Loucy (cell line): ENCODE measurements around the gene RNF32.

Source experiments
- H2AFZ ChIP-seq: fragments of 200-600 bp; sonication (generic); 2 replicates; pipeline ENCODE4 v1.6.0; 2016; ENCODE audit warnings: antibody characterized with exemption, mild to moderate bottlenecking, low read length, moderate library complexity
- H3F3A ChIP-seq: fragments of 200-600 bp; 2 replicates; pipeline ENCODE4 v1.6.0; 2016; ENCODE audit warnings: antibody characterized with exemption, low read depth, mild to moderate bottlenecking
- H3K27me3 ChIP-seq: fragments of 200-600 bp; sonication (generic); 2 replicates; pipeline ENCODE4 v1.6.1; 2014; ENCODE audit warnings: low read length, mild to moderate bottlenecking; ENCODE audit not compliant: insufficient read depth, poor library complexity, severe bottlenecking
- H3K36me3 ChIP-seq: fragments of 200-600 bp; sonication (generic); 2 replicates; pipeline ENCODE4 v1.6.1; 2016; ENCODE audit warnings: low read length; ENCODE audit not compliant: insufficient read depth
- H3K4me1 ChIP-seq: fragments of 200-600 bp; sonication (generic); 2 replicates; pipeline ENCODE4 v1.5.1; 2014; ENCODE audit warnings: low read length, mild to moderate bottlenecking; ENCODE audit not compliant: insufficient read depth, poor library complexity, severe bottlenecking
- H3K4me2 ChIP-seq: fragments of 200-600 bp; sonication (generic); 2 replicates; pipeline ENCODE4 v1.6.0; 2014; ENCODE audit warnings: antibody characterized with exemption, low read length, low read depth, mild to moderate bottlenecking; ENCODE audit not compliant: poor library complexity, severe bottlenecking
- H3K4me3 ChIP-seq: fragments of 200-600 bp; sonication (generic); 2 replicates; pipeline ENCODE4 v1.5.1; 2014; ENCODE audit warnings: low read length, mild to moderate bottlenecking, mixed read lengths; ENCODE audit not compliant: poor library complexity, severe bottlenecking
- H3K79me2 ChIP-seq: fragments of 200-600 bp; sonication (generic); 2 replicates; pipeline ENCODE4 v1.6.1; 2014; ENCODE audit warnings: low read length; ENCODE audit not compliant: insufficient read depth
- H3K9ac ChIP-seq: fragments of 200-600 bp; sonication (generic); 2 replicates; pipeline ENCODE4 v1.6.0; 2014; ENCODE audit warnings: mild to moderate bottlenecking, low read depth, low read length, moderate library complexity; ENCODE audit not compliant: poor library complexity, severe bottlenecking
- H3K9me2 ChIP-seq: fragments of 200-600 bp; sonication (generic); replicated peaks from 2 replicates; pipeline ENCODE4 v1.6.1; 2016; ENCODE audit warnings: low read depth, low read length, mixed read lengths
- H3K9me3 ChIP-seq: fragments of 200-600 bp; sonication (generic); 2 replicates; pipeline ENCODE4 v1.6.1; 2014; ENCODE audit warnings: mild to moderate bottlenecking, antibody characterized with exemption, low read length, low read depth; ENCODE audit not compliant: insufficient read depth
- H4K20me1 ChIP-seq: fragments of 200-600 bp; sonication (generic); 2 replicates; pipeline ENCODE4 v1.6.0; 2014; ENCODE audit warnings: antibody characterized with exemption, low read length, mild to moderate bottlenecking; ENCODE audit not compliant: insufficient read depth, poor library complexity, severe bottlenecking
- EZH2phosphoT487 ChIP-seq: fragments of 200-600 bp; IDR thresholded peaks from 2 replicates; pipeline ENCODE4 v1.6.1; 2018; ENCODE audit warnings: antibody characterized with exemption, mild to moderate bottlenecking, moderate library complexity, borderline replicate concordance
- TF ChIP-seq, protein P1 (sequence below): fragments of 200-600 bp; sonication (generic); conservative IDR thresholded peaks from 2 replicates; pipeline ENCODE4 v1.5.1; 2014; ENCODE audit warnings: mild to moderate bottlenecking, antibody characterized with exemption, low read length

Gene RNF32

DNA sequence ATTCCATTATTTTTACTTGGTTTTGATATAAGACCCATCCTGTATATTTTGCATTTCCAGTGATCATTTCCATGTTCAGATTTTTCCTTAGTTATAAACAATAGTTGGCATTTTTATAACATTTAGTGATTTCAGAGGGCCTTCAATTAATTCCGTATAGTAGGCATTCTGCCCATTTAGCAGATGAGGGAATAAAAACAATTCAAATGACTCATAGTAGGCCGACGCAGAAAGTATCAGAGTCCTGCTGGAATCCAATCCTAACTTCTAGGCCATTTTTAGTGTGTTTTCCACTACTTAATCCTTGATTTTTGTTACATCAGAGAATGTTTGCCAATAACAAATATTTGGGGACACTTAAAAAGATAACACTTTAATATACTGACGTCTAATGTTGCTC lies 15.4 kb downstream of the RNF32 start:
- no peak overlapping the region for H3K4me3 ChIP-seq
- H3K79me2 ChIP-seq = no peaks in the 10 kb centered on the region
- no peaks in the 10 kb centered on the region for H3K9me3 ChIP-seq
- H3K36me3 ChIP-seq = no peaks in the 10 kb centered on the region
- H2AFZ ChIP-seq = no peak overlapping the region
- no peak overlapping the region for H3K9ac ChIP-seq
- TF ChIP-seq, protein P1, sequence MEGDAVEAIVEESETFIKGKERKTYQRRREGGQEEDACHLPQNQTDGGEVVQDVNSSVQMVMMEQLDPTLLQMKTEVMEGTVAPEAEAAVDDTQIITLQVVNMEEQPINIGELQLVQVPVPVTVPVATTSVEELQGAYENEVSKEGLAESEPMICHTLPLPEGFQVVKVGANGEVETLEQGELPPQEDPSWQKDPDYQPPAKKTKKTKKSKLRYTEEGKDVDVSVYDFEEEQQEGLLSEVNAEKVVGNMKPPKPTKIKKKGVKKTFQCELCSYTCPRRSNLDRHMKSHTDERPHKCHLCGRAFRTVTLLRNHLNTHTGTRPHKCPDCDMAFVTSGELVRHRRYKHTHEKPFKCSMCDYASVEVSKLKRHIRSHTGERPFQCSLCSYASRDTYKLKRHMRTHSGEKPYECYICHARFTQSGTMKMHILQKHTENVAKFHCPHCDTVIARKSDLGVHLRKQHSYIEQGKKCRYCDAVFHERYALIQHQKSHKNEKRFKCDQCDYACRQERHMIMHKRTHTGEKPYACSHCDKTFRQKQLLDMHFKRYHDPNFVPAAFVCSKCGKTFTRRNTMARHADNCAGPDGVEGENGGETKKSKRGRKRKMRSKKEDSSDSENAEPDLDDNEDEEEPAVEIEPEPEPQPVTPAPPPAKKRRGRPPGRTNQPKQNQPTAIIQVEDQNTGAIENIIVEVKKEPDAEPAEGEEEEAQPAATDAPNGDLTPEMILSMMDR = no peak
- no peak for TF ChIP-seq EZH2phosphoT487
- no peak overlapping the region for H3K4me2 ChIP-seq
- no peaks in the 10 kb centered on the region for H3K9me2 ChIP-seq
- H4K20me1 ChIP-seq = no peaks in the 10 kb centered on the region
- H3K27me3 ChIP-seq = no peaks in the 10 kb centered on the region
- H3K4me1 ChIP-seq = no peaks in the 10 kb centered on the region
- H3F3A ChIP-seq = no peaks in the 10 kb centered on the region

DNA sequence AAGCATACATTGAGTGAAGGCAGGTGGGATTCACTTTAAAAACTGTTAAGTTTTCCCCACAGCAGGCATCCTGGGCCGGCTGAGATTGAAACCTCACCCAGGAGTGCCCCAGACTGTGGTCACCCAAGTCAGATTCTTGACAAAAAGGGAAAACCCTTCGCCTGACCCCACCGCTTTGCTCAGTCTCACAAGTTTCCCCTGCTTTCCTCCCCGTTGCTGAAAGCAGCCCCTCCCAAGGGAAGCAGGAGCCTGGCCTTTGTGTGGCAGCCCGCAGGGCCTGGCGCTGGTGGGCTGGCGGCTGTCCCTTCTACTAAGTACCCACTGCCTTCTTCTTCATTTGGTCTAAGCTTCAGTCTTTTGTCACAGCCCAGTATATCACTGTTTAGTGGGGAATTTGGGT lies 16.0 kb downstream of the RNF32 start:
- H4K20me1 ChIP-seq = no peaks in the 10 kb centered on the region
- H2AFZ ChIP-seq = no peak overlapping the region
- no peak overlapping the region for H3K4me3 ChIP-seq
- H3K36me3 ChIP-seq = no peaks in the 10 kb centered on the region
- no peak overlapping the region for H3K4me2 ChIP-seq
- no peaks in the 10 kb centered on the region for H3K79me2 ChIP-seq
- H3F3A ChIP-seq = no peaks in the 10 kb centered on the region
- H3K9me3 ChIP-seq = no peaks in the 10 kb centered on the region
- H3K9me2 ChIP-seq = no peaks in the 10 kb centered on the region
- no peaks in the 10 kb centered on the region for H3K27me3 ChIP-seq
- TF ChIP-seq, protein P1 = no peak
- TF ChIP-seq EZH2phosphoT487 = no peak
- no peak overlapping the region for H3K9ac ChIP-seq
- H3K4me1 ChIP-seq = no peaks in the 10 kb centered on the region

DNA sequence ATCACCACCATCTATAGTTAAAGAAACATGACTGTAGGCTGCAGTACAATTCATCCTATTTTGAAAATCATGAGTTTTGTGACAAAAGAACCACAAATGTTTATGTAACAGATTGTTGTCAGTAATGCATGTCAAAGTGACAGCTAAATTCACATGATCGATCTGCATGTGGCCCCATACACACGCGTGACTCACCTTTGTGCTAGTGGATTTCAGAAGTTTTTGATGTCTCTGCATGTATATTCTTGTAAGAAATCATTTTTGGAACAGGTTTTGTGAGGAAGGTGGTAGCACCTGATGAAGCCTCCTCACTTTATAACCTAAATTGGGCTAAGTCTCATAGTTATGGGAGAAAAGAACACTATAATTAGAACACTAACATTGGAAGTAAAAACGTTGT lies 17.1 kb downstream of the RNF32 start:
- Histone ChIP-seq H3K27me3 (no peaks in the 10 kb centered on the region), H3K9me2 (no peaks in the 10 kb centered on the region), H3K79me2 (no peaks in the 10 kb centered on the region), H3F3A (no peaks in the 10 kb centered on the region), H3K36me3 (no peaks in the 10 kb centered on the region), H2AFZ (no peak overlapping the region), H3K9ac (no peak overlapping the region), H3K4me1 (no peaks in the 10 kb centered on the region), H3K4me2 (no peak overlapping the region), H3K4me3 (no peak overlapping the region), H3K9me3 (no peaks in the 10 kb centered on the region), H4K20me1 (no peaks in the 10 kb centered on the region)
- no peak for TF ChIP-seq EZH2phosphoT487
- TF ChIP-seq, protein P1 = no peak
